HG03139 (cell line): ENCODE data around the gene C10orf67.
"Not testable (repeated sequence)": the region's sequence is repeated elsewhere in the genome, so short reads cannot be mapped to it uniquely, and the experiment has no call there.

Source experiments
- ATAC-seq: cut with Tn5 transposase; IDR thresholded peaks from one replicate; pipeline ENCODE4 v1.9.1; 2021; ENCODE audit not compliant: unreplicated experiment

The C10orf67 gene

DNA sequence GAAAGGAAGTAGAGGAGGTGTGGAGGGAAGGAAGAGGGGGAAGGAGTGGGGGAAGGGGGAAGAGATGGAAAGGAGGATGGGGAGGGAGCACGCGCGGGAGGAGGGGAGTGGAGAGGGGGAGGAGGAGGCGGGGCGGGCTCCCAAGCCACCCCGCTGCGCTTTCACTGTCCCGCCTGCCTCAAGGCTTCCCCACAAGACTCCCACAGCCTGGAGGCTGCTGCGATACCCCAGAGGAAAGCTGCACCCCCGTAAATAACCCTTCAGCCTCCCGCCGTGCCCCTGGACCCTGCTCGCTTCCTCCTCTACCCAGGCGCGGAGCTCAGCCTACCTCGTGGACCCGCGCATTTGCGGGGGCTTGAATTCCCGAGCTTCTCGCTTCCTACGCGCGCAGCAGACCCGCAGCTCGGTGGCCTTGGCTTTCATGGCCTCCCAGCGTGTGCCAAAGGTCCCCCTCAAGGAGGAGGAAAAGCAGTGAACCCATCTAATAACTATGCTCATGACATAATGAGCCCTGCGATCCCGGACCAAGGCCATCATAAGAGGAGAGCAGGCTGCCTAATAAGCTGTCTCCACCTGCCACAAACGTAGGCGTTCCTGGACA is at the start of gene C10orf67:
Gene C10orf67 (minus strand): TSS at position 557 of the 601 bp plus-strand sequence. CDS start 23 bp downstream, at position 534.
- no peak for ATAC-seq

DNA sequence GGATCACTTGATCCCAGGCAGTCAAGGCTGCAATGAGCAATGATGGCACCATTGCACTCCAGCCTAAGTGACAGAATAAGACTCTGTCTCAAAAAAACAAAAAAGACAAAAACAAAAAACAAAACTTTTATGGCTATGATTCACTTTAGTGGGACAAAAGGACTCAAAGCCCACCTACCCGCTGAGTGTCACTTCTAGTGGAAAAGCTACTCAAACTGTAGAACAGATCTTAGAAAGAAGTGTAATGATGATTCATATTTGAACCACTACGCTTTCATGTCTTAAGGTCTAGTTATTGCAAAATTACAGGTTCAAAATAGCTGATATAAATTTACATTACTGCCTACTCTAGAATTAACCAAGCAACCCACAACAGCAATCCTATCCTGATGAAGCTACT is 47.2 kb upstream of the C10orf67 start:
- no peak for ATAC-seq

DNA sequence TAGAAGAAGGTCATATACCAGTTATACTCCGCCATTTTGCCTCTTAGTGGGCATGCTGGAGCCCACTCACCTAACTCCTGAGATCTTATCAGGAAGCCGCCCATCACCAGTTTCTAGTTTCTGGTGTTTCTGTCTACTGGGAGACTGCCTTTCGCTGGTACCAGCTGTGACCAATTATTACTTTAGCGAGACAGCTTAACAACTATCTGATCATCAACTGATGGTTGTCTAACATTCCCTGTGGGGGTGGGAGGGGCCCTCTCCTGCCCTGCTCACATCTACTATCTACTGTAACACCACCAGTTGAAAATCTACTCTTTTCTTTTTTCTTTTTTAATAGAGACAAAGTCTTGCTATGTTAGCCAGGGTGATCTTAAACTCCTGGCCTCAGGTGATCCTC is 46.2 kb upstream of the C10orf67 start:
- ATAC-seq, result no peak

DNA sequence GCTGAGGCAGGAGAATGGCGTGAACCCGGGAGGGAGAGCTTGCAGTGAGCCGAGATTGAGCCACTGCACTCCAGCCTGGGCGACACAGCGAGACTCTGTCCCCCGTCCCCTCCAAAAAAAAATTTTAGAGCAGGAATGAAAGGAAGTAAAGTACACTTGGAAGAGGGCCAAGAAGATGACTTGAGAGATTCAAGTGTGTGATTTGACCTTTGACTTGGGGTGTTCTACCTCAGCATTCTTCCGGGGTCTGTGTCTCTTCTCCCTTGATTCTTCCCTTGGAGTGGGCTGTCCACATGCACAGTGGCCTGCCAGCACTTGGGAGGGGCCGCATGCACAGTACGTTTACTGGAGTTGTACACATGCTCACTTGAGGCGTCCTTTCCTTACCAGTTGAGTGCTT is 45.8 kb upstream of the C10orf67 start:
- ATAC-seq, result not testable (repeated sequence)

DNA sequence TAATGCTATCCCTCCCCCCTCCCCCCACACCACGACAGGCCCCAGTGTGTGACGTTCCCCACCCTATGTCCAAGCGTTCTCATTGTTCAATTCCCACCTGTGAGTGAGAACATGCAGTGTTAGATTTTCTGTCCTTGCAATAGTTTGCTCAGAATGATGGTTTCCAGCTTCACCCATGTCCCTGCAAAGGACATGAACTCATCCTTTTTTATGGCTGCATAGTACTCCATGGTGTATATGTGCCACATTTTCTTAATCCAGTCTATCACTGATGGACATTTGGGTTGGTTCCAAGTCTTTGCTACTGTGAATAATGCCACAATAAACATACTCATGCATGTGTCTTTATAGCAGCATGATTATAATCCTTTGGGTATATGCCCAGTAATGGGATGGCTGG is 42.9 kb upstream of the C10orf67 start:
- not testable (repeated sequence) for ATAC-seq

DNA sequence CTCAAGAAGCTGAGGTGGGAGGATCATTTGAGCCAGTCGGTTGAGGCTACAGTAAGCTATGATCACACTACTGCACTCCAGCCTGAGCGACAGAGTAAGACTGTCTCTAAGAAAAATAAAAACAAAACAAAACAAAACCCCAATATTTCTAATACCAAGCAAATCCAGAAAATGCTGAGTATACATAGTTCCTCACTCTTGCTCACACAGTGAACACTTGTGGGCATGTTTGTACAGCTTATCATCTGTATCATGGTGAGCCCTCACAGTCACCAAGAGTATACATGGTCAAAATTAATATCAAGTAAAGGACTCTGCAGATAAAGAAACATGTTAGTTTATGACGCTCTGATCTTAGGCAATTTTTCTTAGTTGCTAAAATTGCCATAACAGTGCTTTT is 41.5 kb upstream of the C10orf67 start:
- ATAC-seq, result no peak

DNA sequence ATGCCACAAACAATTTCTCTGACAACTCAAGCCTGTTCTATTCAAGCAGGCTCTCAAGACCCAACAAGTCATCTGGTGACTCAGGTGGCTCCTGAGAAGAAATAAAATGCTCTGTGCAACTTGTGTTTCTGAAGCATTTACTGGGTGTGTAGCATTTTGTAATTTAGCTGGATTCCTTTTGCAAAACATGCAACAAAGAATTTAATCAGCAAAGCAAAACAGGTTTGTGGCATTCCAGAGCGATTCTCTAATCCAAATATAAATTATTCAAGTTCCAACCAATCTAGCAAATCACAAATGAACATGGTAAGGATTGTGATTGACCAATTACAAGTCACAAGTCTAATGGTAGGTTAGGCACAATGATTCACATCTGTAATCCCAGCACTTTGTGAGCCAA is 39.8 kb upstream of the C10orf67 start:
- no peak for ATAC-seq

DNA sequence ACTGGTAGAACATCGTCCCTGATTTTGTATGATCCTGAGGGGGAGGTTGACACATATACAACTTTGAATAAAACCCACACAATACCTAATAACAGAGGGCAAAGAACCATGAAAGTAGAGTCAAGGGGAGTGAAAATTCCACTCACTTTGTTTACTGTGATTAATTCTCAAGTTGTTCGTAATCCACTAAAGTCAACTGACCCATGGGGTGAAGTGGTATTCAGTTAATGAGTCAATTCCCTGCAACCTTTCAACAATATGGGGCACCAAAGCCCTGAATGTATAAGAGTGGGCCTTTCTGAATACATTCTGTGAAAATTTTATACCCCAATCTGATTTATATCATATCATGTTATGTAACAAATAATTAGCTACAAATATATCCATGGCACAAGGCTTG is 39.0 kb upstream of the C10orf67 start:
- no peak for ATAC-seq

DNA sequence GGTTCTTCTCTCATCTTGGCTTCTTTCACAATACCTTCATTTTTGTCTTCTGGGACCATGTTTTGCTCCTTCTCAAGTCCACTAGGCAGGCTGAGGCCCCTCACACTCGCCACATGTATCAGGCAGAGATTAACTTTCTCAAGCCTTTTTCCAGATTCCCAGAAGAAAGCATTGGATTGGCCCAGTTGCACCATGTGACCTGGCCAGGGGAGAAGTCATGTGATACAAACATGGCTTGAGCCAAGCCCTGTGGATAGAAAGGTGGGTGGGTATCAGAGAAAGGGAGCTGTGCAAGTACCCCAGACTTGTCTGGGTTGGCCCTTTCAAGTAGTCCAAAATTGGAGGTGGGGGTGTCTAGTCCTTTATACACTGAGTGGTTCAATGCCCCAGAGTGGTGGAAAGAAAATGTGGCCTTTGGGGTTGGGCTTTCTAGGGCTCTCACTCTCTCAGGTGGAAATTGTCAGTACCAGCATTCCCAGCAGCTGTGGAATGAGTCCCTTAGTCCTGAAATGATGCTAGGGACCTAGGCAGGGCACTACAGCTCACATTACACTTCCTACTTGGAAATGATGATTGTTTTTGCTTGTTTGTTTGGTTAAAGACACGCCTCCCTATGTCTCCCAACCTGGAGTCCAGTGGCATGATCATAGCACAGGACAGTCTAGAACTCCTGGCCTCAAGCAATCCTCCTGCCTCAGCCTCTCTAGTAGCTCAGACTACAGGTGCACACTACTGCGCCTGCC is 36.9 kb upstream of the C10orf67 start:
- ATAC-seq, result no peak

DNA sequence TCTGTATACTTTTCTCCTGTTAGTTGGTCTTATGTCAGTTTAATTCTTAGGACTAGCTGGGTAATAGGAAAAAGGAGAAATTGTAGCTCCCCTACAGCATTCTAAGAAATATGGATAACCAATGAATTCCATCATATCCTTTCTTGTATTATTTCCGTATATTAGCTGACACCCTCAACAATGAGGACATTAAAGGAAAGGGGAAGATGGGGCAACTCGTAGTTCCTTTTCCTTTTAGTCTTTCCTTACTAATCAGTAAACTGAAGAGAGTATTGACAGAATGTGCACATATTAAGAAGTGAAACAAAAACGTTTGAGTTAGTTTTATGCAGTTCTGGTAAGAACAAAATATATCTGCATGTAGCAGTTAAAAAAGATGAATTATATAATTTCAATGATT is 35.1 kb upstream of the C10orf67 start:
- no peak for ATAC-seq

DNA sequence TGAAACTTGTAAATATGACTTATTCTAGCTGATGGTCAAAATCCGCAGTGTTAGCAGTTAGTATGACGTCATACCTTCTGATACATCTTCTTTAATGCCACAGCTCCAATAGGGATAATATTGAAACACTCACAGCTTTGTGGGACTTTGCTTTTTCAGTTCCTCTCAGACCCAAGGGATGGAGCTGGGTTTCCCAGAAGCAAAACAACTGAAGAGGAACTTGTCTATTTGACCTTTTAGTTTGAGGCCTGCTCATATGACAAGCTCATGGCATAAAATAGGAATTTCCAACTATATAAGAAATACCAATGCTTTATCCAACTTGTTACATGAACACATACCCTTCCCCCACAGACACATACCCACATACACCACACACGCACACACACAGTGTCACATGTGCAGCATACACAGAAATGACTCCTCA is 31.6 kb upstream of the C10orf67 start:
- ATAC-seq, result no peak

DNA sequence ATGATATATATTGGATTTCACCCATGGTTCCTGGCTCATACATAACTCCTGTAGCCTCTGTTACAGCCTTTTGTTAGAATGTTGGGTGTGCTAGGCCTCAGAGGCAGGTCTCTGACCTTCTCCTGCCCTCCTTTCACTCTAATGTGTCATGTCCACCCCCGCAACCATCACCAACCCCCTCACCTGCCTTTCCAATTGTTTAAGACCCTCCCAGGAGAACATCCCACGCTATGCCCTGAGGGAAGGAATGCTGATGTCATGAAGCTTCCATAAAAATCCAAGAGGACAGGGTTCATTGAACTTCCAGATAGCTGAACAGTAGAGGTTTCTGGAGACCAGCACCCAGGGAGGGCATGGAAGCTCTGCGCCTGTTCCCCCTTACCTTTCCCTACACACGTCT is 30.8 kb upstream of the C10orf67 start:
- ATAC-seq, result no peak

DNA sequence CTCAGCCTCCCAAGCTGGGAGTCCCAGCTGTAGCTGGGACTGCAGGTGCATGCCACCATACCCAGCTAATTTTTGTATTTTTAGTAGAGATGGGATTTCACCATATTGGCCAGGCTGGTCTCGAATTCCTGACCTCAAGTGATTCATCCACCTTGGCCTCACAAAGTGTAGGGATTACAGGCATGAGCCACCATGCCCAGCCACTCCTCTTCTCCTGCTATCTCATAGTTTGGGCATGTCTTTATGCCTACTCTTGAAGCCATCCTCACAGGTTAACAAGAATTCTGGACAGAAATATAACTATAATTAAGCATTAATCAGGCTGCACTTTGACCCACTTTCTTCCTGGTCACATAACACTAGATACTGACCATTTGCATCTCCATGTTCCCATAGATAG is 28.6 kb upstream of the C10orf67 start:
- ATAC-seq, result no peak

DNA sequence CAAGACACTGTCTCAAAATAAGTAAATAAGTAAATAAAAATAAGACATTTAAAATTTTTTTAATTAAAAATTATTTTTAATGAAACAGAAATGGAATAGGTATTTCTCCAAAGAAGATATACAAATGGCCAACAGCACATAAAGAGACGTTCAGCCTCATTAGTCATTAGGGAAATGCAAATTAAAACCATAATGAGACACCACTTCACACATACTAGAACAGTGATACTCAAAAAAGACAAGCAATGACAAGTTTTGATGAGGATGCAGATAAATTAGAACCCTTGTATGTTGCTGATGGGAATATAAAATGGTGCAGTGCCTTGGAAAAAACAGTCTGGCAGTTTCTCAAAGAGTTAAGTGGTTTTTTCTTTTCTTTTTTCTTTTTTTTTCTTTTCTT is 26.5 kb upstream of the C10orf67 start:
- ATAC-seq, result no peak

DNA sequence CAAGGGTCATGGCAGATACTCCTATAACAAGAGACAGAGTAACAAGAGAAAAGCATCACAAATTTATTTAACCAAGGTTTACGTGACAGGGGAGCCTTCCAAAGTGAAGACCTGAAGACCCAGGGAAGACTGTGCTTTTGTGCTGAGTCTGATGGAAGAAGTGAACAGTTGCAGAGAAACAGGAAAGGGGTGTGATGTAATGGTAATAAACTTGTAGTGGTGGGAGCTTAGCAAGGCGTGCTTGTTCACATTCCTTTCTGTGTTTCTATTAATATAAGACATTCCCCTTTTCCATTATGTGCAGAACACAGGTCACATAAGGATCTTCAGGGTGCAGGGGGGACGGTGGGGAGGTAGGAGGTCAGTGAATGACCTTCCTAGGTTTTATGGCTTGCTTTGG is 25.5 kb upstream of the C10orf67 start:
- no peak for ATAC-seq

DNA sequence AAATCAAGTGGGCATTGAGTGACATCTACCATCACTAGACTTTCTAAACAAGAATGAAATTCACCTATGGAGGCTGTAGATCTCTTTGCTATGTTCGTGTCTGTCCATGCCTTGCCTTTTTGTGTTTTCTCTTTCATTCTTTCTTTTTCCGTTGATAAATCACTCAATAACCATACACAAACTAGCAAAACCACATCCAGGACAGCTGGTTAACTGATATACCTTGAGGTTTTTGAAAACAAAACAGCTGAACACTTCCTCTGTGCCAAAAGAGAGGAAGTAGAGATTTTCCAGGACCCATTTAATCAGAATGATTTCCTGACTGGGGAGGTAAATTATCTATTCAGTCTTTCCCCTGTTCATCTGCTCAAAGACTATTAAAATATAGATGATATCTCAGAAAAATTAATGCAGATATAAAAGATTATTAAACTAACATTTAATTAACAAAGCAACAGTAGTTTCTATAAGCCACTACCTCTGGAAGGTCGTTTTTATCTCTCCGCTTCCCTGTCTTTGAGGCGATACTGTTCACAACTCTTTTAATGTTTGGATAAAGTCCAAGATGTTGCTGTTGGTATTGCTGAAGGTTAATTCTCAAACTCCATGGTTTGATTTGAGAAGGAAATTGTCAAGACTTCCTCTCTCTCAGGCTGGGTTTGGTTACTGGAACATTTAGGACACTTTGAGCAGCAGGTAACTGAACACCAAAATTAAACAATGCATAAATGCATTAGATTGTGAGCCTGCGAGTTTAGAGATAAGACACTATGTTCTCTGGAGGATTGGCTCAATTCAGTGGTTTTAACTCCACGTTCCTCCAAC is 24.4 kb upstream of the C10orf67 start:
- ATAC-seq, result peak; percentile 69

DNA sequence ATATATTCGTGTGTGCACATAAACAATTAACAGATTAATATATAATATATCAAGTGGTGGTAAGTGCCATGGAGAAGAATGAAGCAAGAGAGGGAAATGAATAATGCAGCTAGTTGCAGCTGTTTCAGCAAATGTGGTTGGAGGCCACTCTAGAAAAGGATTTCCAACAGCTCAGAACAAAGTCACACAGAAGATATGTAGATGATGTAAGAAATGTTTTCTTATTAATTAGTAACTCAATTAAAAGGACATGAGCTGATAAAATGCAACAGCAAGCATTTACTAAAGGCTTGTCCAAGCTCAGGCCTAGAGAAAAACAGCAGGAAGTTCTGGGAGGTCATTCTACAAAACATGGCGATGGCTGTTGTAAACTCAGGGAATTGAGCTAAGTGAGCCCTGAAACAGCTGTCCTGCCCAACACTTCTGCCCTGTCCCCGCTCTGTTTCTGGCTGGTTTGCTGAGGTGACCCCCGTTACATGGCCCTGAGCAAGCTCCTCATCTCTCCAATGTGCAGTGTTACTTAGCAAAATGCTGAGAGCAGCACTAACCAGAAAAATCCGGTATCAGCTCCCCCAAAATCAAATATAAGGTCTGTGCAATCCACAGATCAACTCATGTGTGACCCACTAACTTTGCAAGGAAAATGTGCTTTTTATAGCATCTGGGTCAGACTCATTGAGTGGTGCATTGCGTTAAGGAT is 23.4 kb upstream of the C10orf67 start:
- no peak for ATAC-seq

DNA sequence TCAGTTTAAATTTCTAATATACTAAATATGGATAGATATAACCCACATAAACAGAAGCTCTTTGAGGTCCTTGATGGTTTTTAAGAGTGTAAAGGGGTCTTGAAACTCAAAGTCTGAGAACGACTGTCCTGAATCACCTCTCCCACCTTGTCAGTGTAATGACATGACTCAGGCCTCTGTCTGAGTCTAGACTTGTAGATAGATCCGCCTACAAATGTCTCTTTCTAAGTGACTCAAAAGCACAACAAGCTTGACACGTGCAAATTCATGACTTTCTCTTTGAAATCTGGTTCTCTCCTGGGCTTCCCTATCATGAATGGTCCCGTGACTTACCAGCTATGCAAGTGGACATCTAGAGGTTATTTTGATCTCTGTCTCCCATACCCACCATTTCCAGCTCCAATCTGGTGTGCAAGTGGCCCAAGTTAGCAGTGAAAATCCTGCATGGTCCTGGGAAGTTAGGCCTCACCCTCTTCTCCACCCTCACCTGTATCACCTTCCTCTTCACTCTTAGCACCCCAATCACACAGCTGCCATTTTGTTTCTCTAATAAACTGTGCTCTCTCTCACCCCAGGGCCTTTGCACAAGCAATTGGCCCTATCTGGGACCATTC is 20.9 kb upstream of the C10orf67 start:
- ATAC-seq, result peak; percentile 18

DNA sequence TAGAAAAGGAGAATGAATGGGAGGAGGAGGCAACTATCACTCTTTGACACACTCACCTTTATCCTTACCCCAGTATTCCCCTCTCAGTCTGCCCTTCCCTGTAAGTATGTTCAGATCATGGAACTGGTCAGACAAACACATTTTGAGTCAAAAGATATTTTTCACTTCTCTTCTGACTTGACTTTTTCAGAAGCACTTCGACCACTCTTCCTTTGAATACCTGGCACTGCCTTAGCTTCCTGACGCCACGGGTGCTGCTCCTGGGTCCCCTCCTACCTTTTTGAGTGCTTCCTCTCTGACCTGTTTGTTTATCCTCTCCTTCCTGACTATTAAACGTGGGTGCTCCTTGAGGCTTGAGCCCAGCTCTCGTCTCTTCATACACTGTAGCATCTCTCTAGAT is 19.8 kb upstream of the C10orf67 start:
- ATAC-seq, result no peak

DNA sequence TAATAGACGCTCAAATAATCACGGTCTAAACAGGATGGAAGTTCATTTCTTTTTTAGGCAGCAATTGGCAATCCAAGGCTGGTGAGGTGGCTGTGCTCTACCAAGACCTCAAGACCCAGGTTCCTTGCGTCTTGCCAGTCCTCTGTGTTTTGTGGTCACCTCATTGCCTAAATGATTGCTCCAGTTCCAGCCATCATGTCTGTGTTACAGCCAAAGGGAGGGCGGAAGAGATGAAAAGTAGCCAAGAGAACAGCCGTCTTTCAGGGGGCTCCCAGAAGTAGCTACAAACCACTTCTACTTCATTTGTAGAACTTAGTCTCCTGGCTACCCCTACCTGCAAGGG is 19.2 kb upstream of the C10orf67 start:
- ATAC-seq, result no peak
